ENCODE measurements around the gene MACO1.
"Not testable (repeated sequence)": the region's sequence is repeated elsewhere in the genome, so short reads cannot be mapped to it uniquely, and the experiment has no call there.

The MACO1 gene

GRCh38 chr1:25501235-25502058 is 70.8 kb downstream of the MACO1 start:
- Histone ChIP-seq H3K4me3 (replicated peaks; ENCODE audit: low read depth, low read length) (no peak overlapping the region), H3K36me3 (ENCODE audit: control insufficient read depth, insufficient read depth, low read length) (peaks cover 4% of the 10 kb centered on the region), H3K27me3 (replicated peaks; ENCODE audit: control insufficient read depth, insufficient read depth, low read length) (no peaks in the 10 kb centered on the region)
- peak; percentile 32 for TF ChIP-seq CTCF (IDR thresholded peaks at IDR 0.05; ENCODE audit: insufficient read depth, low read length, poor library complexity, severe bottlenecking)
- no peak for DNase-seq (ENCODE audit: extremely low read depth, insufficient read length)

- TF ChIP-seq CTCF (IDR thresholded peaks at IDR 0.05; ENCODE audit: insufficient read depth, low read length, poor library complexity, severe bottlenecking): no peak
- no peak for DNase-seq (ENCODE audit: extremely low read depth, insufficient read length)
- Histone ChIP-seq H3K4me3 (replicated peaks; ENCODE audit: low read depth, low read length) (no peak overlapping the region), H3K36me3 (ENCODE audit: control insufficient read depth, insufficient read depth, low read length) (peaks cover 2% of the 10 kb centered on the region), H3K27me3 (replicated peaks; ENCODE audit: control insufficient read depth, insufficient read depth, low read length) (no peaks in the 10 kb centered on the region)
These were observed 72.3 kb downstream of the MACO1 start for GRCh38 chr1:25502957-25503356.

GRCh38 chr1:25503551-25504426 is 73.1 kb downstream of the MACO1 start:
- TF ChIP-seq CTCF (IDR thresholded peaks at IDR 0.05; ENCODE audit: insufficient read depth, low read length, poor library complexity, severe bottlenecking): peak; percentile 79
- no peaks in the 10 kb centered on the region for H3K27me3 ChIP-seq (replicated peaks; ENCODE audit: control insufficient read depth, insufficient read depth, low read length)
- no peak overlapping the region for H3K4me3 ChIP-seq (replicated peaks; ENCODE audit: low read depth, low read length)
- peaks cover 2% of the 10 kb centered on the region for H3K36me3 ChIP-seq (ENCODE audit: control insufficient read depth, insufficient read depth, low read length)
- DNase-seq (ENCODE audit: extremely low read depth, insufficient read length): peak; percentile 26

- DNase-seq (ENCODE audit: extremely low read depth, insufficient read length): no peak
- no peak for TF ChIP-seq CTCF (IDR thresholded peaks at IDR 0.05; ENCODE audit: insufficient read depth, low read length, poor library complexity, severe bottlenecking)
- Histone ChIP-seq H3K36me3 (ENCODE audit: control insufficient read depth, insufficient read depth, low read length) (peaks cover 2% of the 10 kb centered on the region; the same call in 1 of the 2 replicates), H3K27me3 (replicated peaks; ENCODE audit: control insufficient read depth, insufficient read depth, low read length) (no peaks in the 10 kb centered on the region), H3K4me3 (replicated peaks; ENCODE audit: low read depth, low read length) (no peak overlapping the region)
These were observed 74.3 kb downstream of the MACO1 start for GRCh38 chr1:25504706-25505595.

- H3K36me3 ChIP-seq (ENCODE audit: control insufficient read depth, insufficient read depth, low read length): no peaks in the 10 kb centered on the region
- no peaks in the 10 kb centered on the region for H3K27me3 ChIP-seq (replicated peaks; ENCODE audit: control insufficient read depth, insufficient read depth, low read length)
- no peak for DNase-seq (ENCODE audit: extremely low read depth, insufficient read length)
- TF ChIP-seq CTCF (IDR thresholded peaks at IDR 0.05; ENCODE audit: insufficient read depth, low read length, poor library complexity, severe bottlenecking): no peak
- H3K4me3 ChIP-seq (replicated peaks; ENCODE audit: low read depth, low read length): no peak overlapping the region
These were observed 75.1 kb downstream of the MACO1 start for GRCh38 chr1:25505656-25506385.

GRCh38 chr1:25506566-25507463 is 76.1 kb downstream of the MACO1 start:
- not testable (repeated sequence) for H3K27me3 ChIP-seq (replicated peaks; ENCODE audit: control insufficient read depth, insufficient read depth, low read length); DNase-seq (ENCODE audit: extremely low read depth, insufficient read length); H3K4me3 ChIP-seq (replicated peaks; ENCODE audit: low read depth, low read length); H3K36me3 ChIP-seq (ENCODE audit: control insufficient read depth, insufficient read depth, low read length)
